Measurements from ENCODE around the gene ARHGAP29. TPM values are rescaled to one million over a fixed set of nuclear protein-coding genes. Genes with fewer than 3 reads are reported as not detected.
A peak's percentile ranks its signal among the peaks of the same experiment; 100 is the strongest.

ARHGAP29 gene
- total and polyA plus RNA-seq, 2 donors (not counting 1 experiment from before 2014, with no cell fraction given) = 26.6 to 37.3 TPM

DNA sequence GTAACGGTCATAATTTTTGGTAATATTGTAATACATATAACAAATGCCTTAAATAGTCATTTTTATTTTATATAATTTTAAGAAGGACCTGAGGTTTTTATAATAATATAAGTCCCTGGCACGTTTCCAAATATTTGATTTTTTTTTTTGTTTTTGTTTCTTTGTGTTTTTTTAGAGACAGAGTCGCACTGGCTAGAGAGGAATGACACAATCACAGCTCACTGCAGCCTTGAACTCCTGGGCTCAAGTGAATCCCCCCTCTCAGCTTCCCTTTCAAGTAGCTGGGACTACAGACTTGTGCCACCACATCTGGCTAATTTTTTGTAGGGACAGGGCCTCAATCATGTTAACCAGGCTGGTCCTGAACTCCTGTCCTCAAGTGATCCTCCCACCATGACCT lies 29.7 kb downstream of the ARHGAP29 start:
- DNase-seq (ENCODE audit: low read depth in 2 of 2) = no peak
- Histone ChIP-seq H4K20me1 (ENCODE audit: control insufficient read depth, extremely low read depth, insufficient read depth, low read length) (no peaks in the 10 kb centered on the region), H3K79me2 (ENCODE audit: control insufficient read depth, insufficient read depth, low read length) (peaks cover 2% of the 10 kb centered on the region)

DNA sequence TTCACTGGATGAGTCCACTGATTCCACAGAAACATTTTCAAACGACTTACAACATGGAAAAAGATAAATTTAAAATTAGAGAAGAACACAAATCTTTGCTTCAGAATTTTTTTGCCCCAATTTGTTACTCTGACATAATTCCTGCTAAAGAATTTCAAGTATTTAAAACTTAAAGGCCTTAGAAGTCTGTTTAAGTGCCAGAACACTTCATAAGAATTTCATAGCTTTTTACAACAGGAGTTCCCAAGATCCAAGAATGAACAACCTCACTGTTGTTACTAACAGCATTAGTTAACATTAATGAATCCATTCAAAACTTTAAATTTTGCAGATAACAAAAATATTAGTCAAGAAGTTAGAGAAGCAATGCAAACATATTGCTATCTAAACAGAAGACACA lies 31.7 kb downstream of the ARHGAP29 start:
- peak in 1 of 2 donors; percentile 25 for DNase-seq (ENCODE audit: low read depth in 2 of 2)
- TF ChIP-seq, protein P1, sequence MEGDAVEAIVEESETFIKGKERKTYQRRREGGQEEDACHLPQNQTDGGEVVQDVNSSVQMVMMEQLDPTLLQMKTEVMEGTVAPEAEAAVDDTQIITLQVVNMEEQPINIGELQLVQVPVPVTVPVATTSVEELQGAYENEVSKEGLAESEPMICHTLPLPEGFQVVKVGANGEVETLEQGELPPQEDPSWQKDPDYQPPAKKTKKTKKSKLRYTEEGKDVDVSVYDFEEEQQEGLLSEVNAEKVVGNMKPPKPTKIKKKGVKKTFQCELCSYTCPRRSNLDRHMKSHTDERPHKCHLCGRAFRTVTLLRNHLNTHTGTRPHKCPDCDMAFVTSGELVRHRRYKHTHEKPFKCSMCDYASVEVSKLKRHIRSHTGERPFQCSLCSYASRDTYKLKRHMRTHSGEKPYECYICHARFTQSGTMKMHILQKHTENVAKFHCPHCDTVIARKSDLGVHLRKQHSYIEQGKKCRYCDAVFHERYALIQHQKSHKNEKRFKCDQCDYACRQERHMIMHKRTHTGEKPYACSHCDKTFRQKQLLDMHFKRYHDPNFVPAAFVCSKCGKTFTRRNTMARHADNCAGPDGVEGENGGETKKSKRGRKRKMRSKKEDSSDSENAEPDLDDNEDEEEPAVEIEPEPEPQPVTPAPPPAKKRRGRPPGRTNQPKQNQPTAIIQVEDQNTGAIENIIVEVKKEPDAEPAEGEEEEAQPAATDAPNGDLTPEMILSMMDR (conservative IDR thresholded peaks at IDR 0.05 in 1 of 2, IDR thresholded peaks at IDR 0.05 in 1 of 2; ENCODE audit: low read depth in 1 of 2, low read length in 2 of 2) = no peak
- TF ChIP-seq EZH2 (IDR thresholded peaks at IDR 0.05; ENCODE audit: low read length, missing control alignments) = no peak
- Histone ChIP-seq H2AFZ (ENCODE audit: low read length) (no peak overlapping the region), H3K9me3 (ENCODE audit: control insufficient read depth, insufficient read depth, low read depth, low read length) (no peaks in the 10 kb centered on the region), H3K4me2 (ENCODE audit: extremely low read depth, insufficient read depth, low read length) (no peak overlapping the region), H3K27me3 (ENCODE audit: control insufficient read depth, insufficient read depth, low read length) (no peaks in the 10 kb centered on the region), H3K4me1 (ENCODE audit: control insufficient read depth, extremely low read depth, insufficient read depth, low read length) (no peaks in the 10 kb centered on the region), H4K20me1 (ENCODE audit: control insufficient read depth, extremely low read depth, insufficient read depth, low read length) (no peaks in the 10 kb centered on the region), H3K36me3 (ENCODE audit: control insufficient read depth, insufficient read depth, low read length) (peaks cover 2% of the 10 kb centered on the region), H3K4me3 (replicated peaks in 1 of 4; ENCODE audit: control extremely low read depth in 1 of 4, insufficient read depth in 1 of 4, low read depth in 3 of 4, low read length in 4 of 4) (no peak overlapping the region), H3K79me2 (ENCODE audit: control insufficient read depth, insufficient read depth, low read length) (no peaks in the 10 kb centered on the region), H3K27ac (ENCODE audit: insufficient read depth, low read length) (no peak overlapping the region), H3K9ac (ENCODE audit: insufficient read depth, low read length) (no peak overlapping the region)

More for the DNA sequence above, 29.7 kb downstream of the ARHGAP29 start:
- H3K4me3 ChIP-seq (replicated peaks in 1 of 4; ENCODE audit: control extremely low read depth in 1 of 4, insufficient read depth in 1 of 4, low read depth in 3 of 4, low read length in 4 of 4) = no peak overlapping the region
- H3K4me2 ChIP-seq (ENCODE audit: extremely low read depth, insufficient read depth, low read length) = no peak overlapping the region
- no peaks in the 10 kb centered on the region for H3K27me3 ChIP-seq (ENCODE audit: control insufficient read depth, insufficient read depth, low read length)
- H3K9me3 ChIP-seq (ENCODE audit: control insufficient read depth, insufficient read depth, low read depth, low read length) = no peaks in the 10 kb centered on the region
- no peak overlapping the region for H3K9ac ChIP-seq (ENCODE audit: insufficient read depth, low read length)
- H3K4me1 ChIP-seq (ENCODE audit: control insufficient read depth, extremely low read depth, insufficient read depth, low read length) = no peaks in the 10 kb centered on the region
- peaks cover 2% of the 10 kb centered on the region for H3K36me3 ChIP-seq (ENCODE audit: control insufficient read depth, insufficient read depth, low read length)
- H2AFZ ChIP-seq (ENCODE audit: low read length) = no peak overlapping the region
- TF ChIP-seq EZH2 (IDR thresholded peaks at IDR 0.05; ENCODE audit: low read length, missing control alignments) = no peak
- TF ChIP-seq, protein P1 (conservative IDR thresholded peaks at IDR 0.05 in 1 of 2, IDR thresholded peaks at IDR 0.05 in 1 of 2; ENCODE audit: low read depth in 1 of 2, low read length in 2 of 2) = no peak
- no peak overlapping the region for H3K27ac ChIP-seq (ENCODE audit: insufficient read depth, low read length)

DNA sequence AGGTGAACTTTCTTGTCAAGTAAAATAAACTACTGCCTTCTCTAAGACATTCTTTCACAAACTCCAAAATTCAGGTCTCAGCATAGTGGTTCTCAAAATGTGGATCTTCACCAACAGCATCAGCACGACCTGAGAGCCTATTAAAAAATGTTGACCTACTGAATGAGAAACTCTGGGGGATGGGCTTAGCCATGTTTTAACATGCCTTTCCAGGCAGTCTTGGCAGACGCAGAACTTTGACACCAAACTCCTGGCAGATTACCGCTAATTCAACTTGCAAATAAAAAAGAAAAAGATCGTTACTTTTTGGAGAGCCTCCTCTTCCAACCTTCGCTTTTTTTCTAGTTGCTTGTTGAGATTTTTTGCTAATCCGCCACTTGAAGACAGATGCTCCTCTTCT lies 35.1 kb downstream of the ARHGAP29 start:
- no peak for TF ChIP-seq EZH2 (IDR thresholded peaks at IDR 0.05; ENCODE audit: low read length, missing control alignments)
- TF ChIP-seq, protein P1 (conservative IDR thresholded peaks at IDR 0.05 in 1 of 2, IDR thresholded peaks at IDR 0.05 in 1 of 2; ENCODE audit: low read depth in 1 of 2, low read length in 2 of 2) = no peak
- H3K79me2 ChIP-seq (ENCODE audit: control insufficient read depth, insufficient read depth, low read length) = no peaks in the 10 kb centered on the region
- no peaks in the 10 kb centered on the region for H3K4me1 ChIP-seq (ENCODE audit: control insufficient read depth, extremely low read depth, insufficient read depth, low read length)
- no peak overlapping the region for H2AFZ ChIP-seq (ENCODE audit: low read length)
- H3K9ac ChIP-seq (ENCODE audit: insufficient read depth, low read length) = no peak overlapping the region
- no peaks in the 10 kb centered on the region for H3K9me3 ChIP-seq (ENCODE audit: control insufficient read depth, insufficient read depth, low read depth, low read length)
- H3K36me3 ChIP-seq (ENCODE audit: control insufficient read depth, insufficient read depth, low read length) = peaks cover 5% of the 10 kb centered on the region
- H3K27ac ChIP-seq (ENCODE audit: insufficient read depth, low read length) = no peak overlapping the region
- no peak for DNase-seq (ENCODE audit: low read depth in 2 of 2)
- H3K4me2 ChIP-seq (ENCODE audit: extremely low read depth, insufficient read depth, low read length) = no peak overlapping the region
- no peaks in the 10 kb centered on the region for H4K20me1 ChIP-seq (ENCODE audit: control insufficient read depth, extremely low read depth, insufficient read depth, low read length)
- H3K4me3 ChIP-seq (replicated peaks in 1 of 4; ENCODE audit: control extremely low read depth in 1 of 4, insufficient read depth in 1 of 4, low read depth in 3 of 4, low read length in 4 of 4) = no peak overlapping the region
- H3K27me3 ChIP-seq (ENCODE audit: control insufficient read depth, insufficient read depth, low read length) = no peaks in the 10 kb centered on the region

All from fibroblast of lung (primary cell).